HEK293 (cell line): ENCODE measurements around the gene THRAP3.
A peak's percentile ranks its signal among the peaks of the same experiment; 100 is the strongest.

Experiments
- CTCF ChIA-PET: fragments of 350-600 bp; formaldehyde crosslinking; extraction: SDS; loops from one replicate; lab custom pipeline; 2021; ENCODE audit warnings: antibody characterized with exemption; lab: Yijun Ruan, JAX
- POLR2A ChIA-PET: fragments of 300-600 bp; formaldehyde crosslinking; extraction: SDS; loops from one replicate; lab custom pipeline; 2020; ENCODE audit warnings: antibody characterized with exemption, inconsistent platforms; lab: Yijun Ruan, JAX
- H3K27ac ChIP-seq: fragments of 200-500 bp; sonication (Bioruptor generic); 2 replicates; pipeline ENCODE4 v1.5.1; 2014; ENCODE audit warnings: low read depth, low read length, control low read depth, inconsistent platforms; ENCODE audit errors: extremely low read depth
- H3K36me3 ChIP-seq, 2 experiments: fragments of 200-500 bp in 1 of 2; sonication (Bioruptor generic) in 1 of 2; 1 replicate in 1 of 2; 2 replicates in 1 of 2; pipeline ENCODE4 v1.5.1; 2014 to 2017; ENCODE audit warnings: inconsistent platforms in 2 of 2, low read length in 2 of 2; ENCODE audit not compliant: control insufficient read depth in 2 of 2, insufficient read depth in 1 of 2
- H3K4me1 ChIP-seq: fragments of 200-500 bp; sonication (Bioruptor generic); 2 replicates; pipeline ENCODE4 v1.5.1; 2014; ENCODE audit warnings: mild to moderate bottlenecking, low read length, inconsistent platforms; ENCODE audit not compliant: control insufficient read depth, insufficient read depth
- H3K4me3 ChIP-seq: 2 replicates; pipeline ENCODE4 v1.5.1; 2011; ENCODE audit warnings: low read depth, mild to moderate bottlenecking, control low read depth, low read length, moderate library complexity
- H3K9me3 ChIP-seq: fragments of 200-500 bp; sonication (Bioruptor generic); 2 replicates; pipeline ENCODE4 v1.5.1; 2014; ENCODE audit warnings: low read depth, low read length, inconsistent platforms; ENCODE audit not compliant: control insufficient read depth, insufficient read depth
- HIC1 ChIP-seq: fragments of 450-650 bp; formaldehyde crosslinking; IDR thresholded peaks from 2 replicates; pipeline ENCODE4 v1.5.1; 2016; ENCODE audit warnings: missing biosample characterization, missing genetic modification characterization
- HOXA7 ChIP-seq: sonication (generic); formaldehyde crosslinking; IDR thresholded peaks from 2 replicates; pipeline ENCODE4 v1.8.1; 2022; ENCODE audit warnings: missing genetic modification reagents, borderline replicate concordance
- OSR2 ChIP-seq: fragments of 450-650 bp; formaldehyde crosslinking; IDR thresholded peaks from 2 replicates; pipeline ENCODE4 v1.5.1; 2016; ENCODE audit warnings: missing biosample characterization, missing genetic modification characterization
- OVOL3 ChIP-seq: fragments of 450-650 bp; formaldehyde crosslinking; IDR thresholded peaks from 2 replicates; pipeline ENCODE4 v1.5.1; 2016; ENCODE audit warnings: missing biosample characterization, missing genetic modification characterization
- WT1 ChIP-seq: fragments of 450-650 bp; formaldehyde crosslinking; IDR thresholded peaks from 2 replicates; pipeline ENCODE4 v1.5.1; 2016; ENCODE audit warnings: missing biosample characterization, missing genetic modification characterization
- YY2 ChIP-seq: fragments of 450-650 bp; formaldehyde crosslinking; IDR thresholded peaks from 2 replicates; pipeline ENCODE4 v1.5.1; 2016; ENCODE audit warnings: missing biosample characterization, missing genetic modification characterization
- ZFP37 ChIP-seq: fragments of 450-650 bp; formaldehyde crosslinking; IDR thresholded peaks from 2 replicates; pipeline ENCODE4 v1.5.1; 2016; ENCODE audit warnings: missing biosample characterization, missing genetic modification characterization
- ZFP41 ChIP-seq: fragments of 450-650 bp; formaldehyde crosslinking; IDR thresholded peaks from 2 replicates; pipeline ENCODE4 v1.5.1; 2016; ENCODE audit warnings: missing biosample characterization, missing genetic modification characterization, borderline replicate concordance
- ZNF138 ChIP-seq: fragments of 450-650 bp; formaldehyde crosslinking; IDR thresholded peaks from 2 replicates; pipeline ENCODE4 v1.5.1; 2016; ENCODE audit warnings: missing biosample characterization, missing genetic modification characterization, borderline replicate concordance
- ZNF248 ChIP-seq: fragments of 450-650 bp; formaldehyde crosslinking; IDR thresholded peaks from 2 replicates; pipeline ENCODE4 v1.5.1; 2017; ENCODE audit warnings: missing biosample characterization, missing genetic modification characterization
- ZNF302 ChIP-seq: fragments of 450-650 bp; formaldehyde crosslinking; IDR thresholded peaks from 2 replicates; pipeline ENCODE4 v1.5.1; 2016; ENCODE audit warnings: missing biosample characterization, missing genetic modification characterization, low read depth
- ZNF335 ChIP-seq: fragments of 450-650 bp; formaldehyde crosslinking; conservative IDR thresholded peaks from 2 replicates; pipeline ENCODE4 v1.5.1; 2016; ENCODE audit warnings: missing biosample characterization, missing genetic modification characterization
- ZNF341 ChIP-seq: fragments of 450-650 bp; formaldehyde crosslinking; IDR thresholded peaks from 2 replicates; pipeline ENCODE4; 2016; ENCODE audit warnings: low read depth, missing biosample characterization, missing genetic modification characterization
- ZNF354C ChIP-seq: fragments of 450-650 bp; formaldehyde crosslinking; IDR thresholded peaks from 2 replicates; pipeline ENCODE4 v1.5.1; 2016; ENCODE audit warnings: missing biosample characterization, missing genetic modification characterization, low read depth, borderline replicate concordance
- ZNF629 ChIP-seq: fragments of 450-650 bp; formaldehyde crosslinking; IDR thresholded peaks from 2 replicates; pipeline ENCODE4 v1.5.1; 2017; ENCODE audit warnings: missing biosample characterization, missing genetic modification characterization
- ZNF777 ChIP-seq: fragments of 450-650 bp; formaldehyde crosslinking; IDR thresholded peaks from 2 replicates; pipeline ENCODE4 v1.5.1; 2017; ENCODE audit warnings: missing biosample characterization, missing genetic modification characterization, borderline replicate concordance
- TF ChIP-seq, protein P1 (sequence below): fragments of 450-650 bp; formaldehyde crosslinking; IDR thresholded peaks from 2 replicates; pipeline ENCODE4 v1.5.1; 2016; ENCODE audit warnings: missing biosample characterization, missing genetic modification characterization
- TF ChIP-seq, protein P2 (sequence below): fragments of 450-650 bp; formaldehyde crosslinking; IDR thresholded peaks from 2 replicates; pipeline ENCODE4 v1.5.1; 2017; ENCODE audit warnings: missing biosample characterization, missing genetic modification characterization
- TF ChIP-seq, protein P3 (sequence below): fragments of 450-650 bp; formaldehyde crosslinking; IDR thresholded peaks from 2 replicates; pipeline ENCODE4 v1.5.1; 2016; ENCODE audit warnings: missing biosample characterization, missing genetic modification characterization
- TF ChIP-seq, protein P4 (sequence below): fragments of 450-650 bp; formaldehyde crosslinking; IDR thresholded peaks from 2 replicates; pipeline ENCODE4 v1.5.1; 2017; ENCODE audit warnings: missing biosample characterization, missing genetic modification characterization
- TF ChIP-seq, protein P5 (sequence below): fragments of 450-650 bp; formaldehyde crosslinking; IDR thresholded peaks from 2 replicates; pipeline ENCODE4 v1.5.1; 2017; ENCODE audit warnings: missing biosample characterization, missing genetic modification characterization

Gene THRAP3

DNA sequence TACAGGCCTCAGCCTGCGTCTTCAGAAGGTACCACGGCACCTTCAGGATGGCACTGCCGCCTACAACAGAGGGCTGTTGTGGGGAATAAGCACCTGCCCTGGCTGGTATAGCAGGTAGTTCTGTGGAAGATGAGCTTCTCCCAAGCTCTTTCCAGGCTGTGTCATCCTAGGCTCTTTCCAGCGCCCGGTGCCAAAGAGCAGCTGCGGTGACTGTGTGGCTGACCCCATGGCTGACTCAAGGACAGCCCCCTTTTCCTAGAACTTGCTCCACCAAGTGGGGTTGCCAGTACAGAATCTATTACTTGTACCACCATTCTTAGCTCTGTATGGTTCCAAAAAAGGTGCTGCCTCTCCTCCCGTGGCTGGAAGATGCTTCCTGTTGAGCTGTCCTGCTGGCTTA lies 121.1 kb downstream of the THRAP3 start:
- H3K9me3 ChIP-seq = no peaks in the 10 kb centered on the region
- CTCF ChIA-PET = interaction anchor here (1.5 kb wide), 1 partner anchor 24 kb away, joined by 4 read pairs; no protein-coding TSS in a partner anchor
- POLR2A ChIA-PET = interaction anchor here (0.6 kb wide), 1 partner anchor 20 kb away, joined by 4 read pairs; no protein-coding TSS in a partner anchor
- H3K36me3 ChIP-seq = peaks cover 0 to 88% of the 10 kb centered on the region in 2 experiments; a peak in 2 of 3 replicates
- TF ChIP-seq OVOL3 (no peak), HIC1 (tag by site-specific recombination) (0 out of 2 replicates have a peak, but pooled peaks have one; percentile 32), ZNF138 (no peak), ZNF341 (no peak), YY2 (tag by site-specific recombination) (no peak), ZNF777 (tag by site-specific recombination) (no peak), ZNF629 (tag by site-specific recombination) (no peak)
- TF ChIP-seq, protein P1, sequence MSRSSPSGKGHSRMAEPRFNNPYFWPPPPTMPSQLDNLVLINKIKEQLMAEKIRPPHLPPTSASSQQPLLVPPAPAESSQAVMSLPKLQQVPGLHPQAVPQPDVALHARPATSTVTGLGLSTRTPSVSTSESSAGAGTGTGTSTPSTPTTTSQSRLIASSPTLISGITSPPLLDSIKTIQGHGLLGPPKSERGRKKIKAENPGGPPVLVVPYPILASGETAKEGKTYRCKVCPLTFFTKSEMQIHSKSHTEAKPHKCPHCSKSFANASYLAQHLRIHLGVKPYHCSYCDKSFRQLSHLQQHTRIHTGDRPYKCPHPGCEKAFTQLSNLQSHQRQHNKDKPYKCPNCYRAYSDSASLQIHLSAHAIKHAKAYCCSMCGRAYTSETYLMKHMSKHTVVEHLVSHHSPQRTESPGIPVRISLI = no peak
- H3K4me1 ChIP-seq = no peaks in the 10 kb centered on the region
- no peak overlapping the region for H3K4me3 ChIP-seq
- no peak overlapping the region for H3K27ac ChIP-seq

- no peaks in the 10 kb centered on the region for H3K4me1 ChIP-seq
Measured at GRCh38 chr1:36346741-36347370, 122.6 kb downstream of the THRAP3 start.

More at GRCh38 chr1:36346741-36347370, 122.6 kb downstream of the THRAP3 start:
- H3K4me3 ChIP-seq = no peak overlapping the region
- POLR2A ChIA-PET = no interaction called here
- no peak for TF ChIP-seq ZFP37 (tag by site-specific recombination)
- no peak for TF ChIP-seq ZNF629 (tag by site-specific recombination)
- TF ChIP-seq ZNF248 (tag by site-specific recombination) = no peak
- TF ChIP-seq, protein P2, sequence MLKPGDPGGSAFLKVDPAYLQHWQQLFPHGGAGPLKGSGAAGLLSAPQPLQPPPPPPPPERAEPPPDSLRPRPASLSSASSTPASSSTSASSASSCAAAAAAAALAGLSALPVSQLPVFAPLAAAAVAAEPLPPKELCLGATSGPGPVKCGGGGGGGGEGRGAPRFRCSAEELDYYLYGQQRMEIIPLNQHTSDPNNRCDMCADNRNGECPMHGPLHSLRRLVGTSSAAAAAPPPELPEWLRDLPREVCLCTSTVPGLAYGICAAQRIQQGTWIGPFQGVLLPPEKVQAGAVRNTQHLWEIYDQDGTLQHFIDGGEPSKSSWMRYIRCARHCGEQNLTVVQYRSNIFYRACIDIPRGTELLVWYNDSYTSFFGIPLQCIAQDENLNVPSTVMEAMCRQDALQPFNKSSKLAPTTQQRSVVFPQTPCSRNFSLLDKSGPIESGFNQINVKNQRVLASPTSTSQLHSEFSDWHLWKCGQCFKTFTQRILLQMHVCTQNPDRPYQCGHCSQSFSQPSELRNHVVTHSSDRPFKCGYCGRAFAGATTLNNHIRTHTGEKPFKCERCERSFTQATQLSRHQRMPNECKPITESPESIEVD (tag by site-specific recombination) = no peak
- no peak for TF ChIP-seq ZNF777 (tag by site-specific recombination)
- TF ChIP-seq, protein P3, sequence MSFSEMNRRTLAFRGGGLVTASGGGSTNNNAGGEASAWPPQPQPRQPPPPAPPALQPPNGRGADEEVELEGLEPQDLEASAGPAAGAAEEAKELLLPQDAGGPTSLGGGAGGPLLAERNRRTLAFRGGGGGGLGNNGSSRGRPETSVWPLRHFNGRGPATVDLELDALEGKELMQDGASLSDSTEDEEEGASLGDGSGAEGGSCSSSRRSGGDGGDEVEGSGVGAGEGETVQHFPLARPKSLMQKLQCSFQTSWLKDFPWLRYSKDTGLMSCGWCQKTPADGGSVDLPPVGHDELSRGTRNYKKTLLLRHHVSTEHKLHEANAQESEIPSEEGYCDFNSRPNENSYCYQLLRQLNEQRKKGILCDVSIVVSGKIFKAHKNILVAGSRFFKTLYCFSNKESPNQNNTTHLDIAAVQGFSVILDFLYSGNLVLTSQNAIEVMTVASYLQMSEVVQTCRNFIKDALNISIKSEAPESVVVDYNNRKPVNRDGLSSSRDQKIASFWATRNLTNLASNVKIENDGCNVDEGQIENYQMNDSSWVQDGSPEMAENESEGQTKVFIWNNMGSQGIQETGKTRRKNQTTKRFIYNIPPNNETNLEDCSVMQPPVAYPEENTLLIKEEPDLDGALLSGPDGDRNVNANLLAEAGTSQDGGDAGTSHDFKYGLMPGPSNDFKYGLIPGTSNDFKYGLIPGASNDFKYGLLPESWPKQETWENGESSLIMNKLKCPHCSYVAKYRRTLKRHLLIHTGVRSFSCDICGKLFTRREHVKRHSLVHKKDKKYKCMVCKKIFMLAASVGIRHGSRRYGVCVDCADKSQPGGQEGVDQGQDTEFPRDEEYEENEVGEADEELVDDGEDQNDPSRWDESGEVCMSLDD (tag by site-specific recombination) = no peak
- TF ChIP-seq OSR2 (tag by site-specific recombination) = no peak
- no peak for TF ChIP-seq ZNF354C (tag by site-specific recombination)
- TF ChIP-seq, protein P4, sequence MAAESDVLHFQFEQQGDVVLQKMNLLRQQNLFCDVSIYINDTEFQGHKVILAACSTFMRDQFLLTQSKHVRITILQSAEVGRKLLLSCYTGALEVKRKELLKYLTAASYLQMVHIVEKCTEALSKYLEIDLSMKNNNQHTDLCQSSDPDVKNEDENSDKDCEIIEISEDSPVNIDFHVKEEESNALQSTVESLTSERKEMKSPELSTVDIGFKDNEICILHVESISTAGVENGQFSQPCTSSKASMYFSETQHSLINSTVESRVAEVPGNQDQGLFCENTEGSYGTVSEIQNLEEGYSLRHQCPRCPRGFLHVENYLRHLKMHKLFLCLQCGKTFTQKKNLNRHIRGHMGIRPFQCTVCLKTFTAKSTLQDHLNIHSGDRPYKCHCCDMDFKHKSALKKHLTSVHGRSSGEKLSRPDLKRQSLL (tag by site-specific recombination) = no peak
- TF ChIP-seq ZNF335 = no peak
- TF ChIP-seq ZFP41 (tag by site-specific recombination) = no peak
- TF ChIP-seq, protein P5, sequence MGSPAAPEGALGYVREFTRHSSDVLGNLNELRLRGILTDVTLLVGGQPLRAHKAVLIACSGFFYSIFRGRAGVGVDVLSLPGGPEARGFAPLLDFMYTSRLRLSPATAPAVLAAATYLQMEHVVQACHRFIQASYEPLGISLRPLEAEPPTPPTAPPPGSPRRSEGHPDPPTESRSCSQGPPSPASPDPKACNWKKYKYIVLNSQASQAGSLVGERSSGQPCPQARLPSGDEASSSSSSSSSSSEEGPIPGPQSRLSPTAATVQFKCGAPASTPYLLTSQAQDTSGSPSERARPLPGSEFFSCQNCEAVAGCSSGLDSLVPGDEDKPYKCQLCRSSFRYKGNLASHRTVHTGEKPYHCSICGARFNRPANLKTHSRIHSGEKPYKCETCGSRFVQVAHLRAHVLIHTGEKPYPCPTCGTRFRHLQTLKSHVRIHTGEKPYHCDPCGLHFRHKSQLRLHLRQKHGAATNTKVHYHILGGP (tag by site-specific recombination) = no peak
- TF ChIP-seq HOXA7 (CRISPR knock-in tag) = no peak
- TF ChIP-seq WT1 (tag by site-specific recombination) = no peak
- no peak for TF ChIP-seq ZNF302 (tag by site-specific recombination)
- TF ChIP-seq, all 188 proteins: peak for 0
- CTCF ChIA-PET = interaction anchor here (0.7 to 2.1 kb wide), 3 partner anchors 22 to 102 kb away, joined by 3 to 11 read pairs (median 3); no protein-coding TSS in a partner anchor
- Histone ChIP-seq H3K9me3 (no peaks in the 10 kb centered on the region), H3K36me3 (peaks cover 0 to 93% of the 10 kb centered on the region in 2 experiments; a peak in 2 of 3 replicates), H3K27ac (no peak overlapping the region)
